ENCODE measurements around the gene GPC3.

Gene GPC3

DNA sequence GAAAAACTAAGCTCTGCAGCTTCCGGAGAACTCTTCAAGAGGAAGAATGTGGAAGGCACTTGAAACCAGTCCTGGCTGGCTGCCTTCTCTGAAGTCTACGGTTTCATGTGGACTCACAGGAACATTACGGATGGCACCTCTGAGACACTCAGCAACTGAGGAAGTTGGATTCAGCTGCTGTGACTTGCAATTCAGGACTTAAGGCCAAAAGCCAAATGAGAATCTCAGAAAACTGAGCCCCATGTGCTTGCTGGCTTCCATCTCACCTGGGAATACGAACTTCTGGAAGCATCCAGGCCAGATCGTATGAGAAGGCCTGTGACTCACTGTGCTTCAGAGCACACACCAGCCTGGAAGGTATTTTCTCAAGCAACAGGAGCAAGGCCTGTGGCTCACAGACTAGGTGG lies 462.3 kb downstream of the GPC3 start:
- DNase-seq (ENCODE audit: low read depth in 2 of 2), result no peak

DNA sequence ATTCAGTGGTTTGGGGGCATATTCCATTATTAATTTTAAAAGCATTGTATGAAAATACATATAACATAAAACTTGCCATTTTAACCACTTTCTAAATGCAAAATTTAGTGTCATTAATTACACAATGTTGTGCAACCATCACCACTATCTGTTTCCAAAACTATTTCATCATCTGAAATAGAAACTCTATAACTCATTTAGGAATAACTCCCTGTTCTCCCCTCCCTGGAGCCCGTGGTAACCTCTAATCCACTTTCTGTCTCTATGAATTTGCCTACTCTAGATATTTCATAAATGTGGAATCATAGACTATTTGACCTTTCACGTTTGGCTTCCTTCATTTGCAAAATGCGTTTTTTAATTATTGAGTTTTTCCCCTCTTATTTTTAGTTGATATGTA lies 468.7 kb downstream of the GPC3 start:
- DNase-seq (ENCODE audit: low read depth in 2 of 2), result no peak

DNA sequence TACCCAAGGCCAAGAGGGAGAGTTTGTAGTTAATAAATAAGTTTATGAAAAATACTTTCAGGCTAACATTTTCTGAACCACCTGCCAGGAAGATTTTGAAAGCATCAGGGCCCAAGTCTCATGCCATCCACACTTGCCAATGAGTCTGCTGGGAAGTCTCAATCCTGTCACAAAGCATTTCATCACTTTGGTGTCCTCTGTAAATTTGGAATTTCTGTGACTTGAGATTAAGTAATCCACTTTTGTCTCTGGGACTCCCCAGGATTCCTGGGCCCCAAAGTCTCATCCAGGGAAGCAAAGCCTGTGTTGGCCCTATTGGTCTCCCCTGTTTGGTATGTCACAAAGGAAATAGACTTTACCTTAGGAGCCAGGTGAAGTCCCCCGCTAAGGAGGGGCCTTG lies 470.9 kb downstream of the GPC3 start:
- no peak for DNase-seq (ENCODE audit: low read depth in 2 of 2)

DNA sequence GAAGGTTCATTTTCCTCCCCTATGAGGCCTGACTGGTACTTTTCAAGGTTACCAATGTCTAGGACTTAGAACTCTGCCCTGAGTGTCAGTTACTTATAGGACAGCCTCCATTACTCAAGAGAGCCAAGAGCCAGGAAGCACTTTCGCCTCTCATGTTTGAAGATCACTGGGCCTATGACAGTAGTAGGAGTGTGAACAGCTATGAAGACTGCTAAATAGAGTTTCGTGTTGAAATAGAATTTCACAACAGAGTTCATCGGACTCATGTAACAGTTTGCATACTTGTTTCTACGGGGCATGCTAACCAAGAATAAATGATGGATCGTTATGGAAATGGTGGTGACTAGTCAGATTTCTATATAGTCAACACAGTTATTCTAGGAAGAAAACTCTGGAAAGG lies 472.3 kb downstream of the GPC3 start:
- DNase-seq (ENCODE audit: low read depth in 2 of 2), result no peak

DNA sequence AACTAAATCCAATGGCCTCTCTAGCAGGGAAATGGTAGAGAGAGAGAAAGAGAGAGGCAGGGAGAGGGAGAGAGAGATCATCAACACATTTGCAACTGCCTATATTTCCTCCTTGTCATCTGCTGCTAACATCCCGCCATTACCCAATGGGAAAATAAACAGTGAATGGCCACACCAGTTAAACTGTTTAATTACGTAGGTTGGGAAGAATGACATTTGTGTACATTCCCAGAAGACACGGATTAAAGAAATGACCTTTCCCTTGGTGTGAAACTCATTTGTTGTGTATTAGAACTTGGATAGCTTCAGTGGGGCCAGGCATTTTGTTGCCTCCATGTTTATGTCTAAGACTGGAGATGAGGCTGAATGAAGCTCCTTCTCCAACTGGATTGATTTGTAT lies 474.4 kb downstream of the GPC3 start:
- DNase-seq (ENCODE audit: low read depth in 2 of 2), result no peak

DNA sequence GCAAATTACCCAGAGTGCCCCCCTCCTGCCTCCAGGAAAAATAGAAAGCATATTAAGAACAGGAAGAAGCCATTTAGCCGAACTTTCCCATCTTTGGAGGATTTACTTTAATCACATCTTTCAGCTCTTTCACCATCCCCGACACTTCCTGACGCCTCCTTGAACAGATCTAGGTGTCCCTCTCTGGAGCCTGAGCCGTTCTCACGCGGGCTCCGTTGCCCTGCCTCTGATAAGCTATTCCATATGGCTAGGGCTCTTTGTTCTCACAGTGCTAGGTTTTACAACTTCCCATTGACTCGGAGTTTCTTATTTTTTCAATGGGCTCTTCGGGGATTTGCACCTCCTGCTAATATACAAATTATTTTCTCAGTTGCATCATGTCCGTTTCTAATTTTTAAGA lies 488.0 kb downstream of the GPC3 start:
- DNase-seq (ENCODE audit: low read depth in 2 of 2), result no peak

DNA sequence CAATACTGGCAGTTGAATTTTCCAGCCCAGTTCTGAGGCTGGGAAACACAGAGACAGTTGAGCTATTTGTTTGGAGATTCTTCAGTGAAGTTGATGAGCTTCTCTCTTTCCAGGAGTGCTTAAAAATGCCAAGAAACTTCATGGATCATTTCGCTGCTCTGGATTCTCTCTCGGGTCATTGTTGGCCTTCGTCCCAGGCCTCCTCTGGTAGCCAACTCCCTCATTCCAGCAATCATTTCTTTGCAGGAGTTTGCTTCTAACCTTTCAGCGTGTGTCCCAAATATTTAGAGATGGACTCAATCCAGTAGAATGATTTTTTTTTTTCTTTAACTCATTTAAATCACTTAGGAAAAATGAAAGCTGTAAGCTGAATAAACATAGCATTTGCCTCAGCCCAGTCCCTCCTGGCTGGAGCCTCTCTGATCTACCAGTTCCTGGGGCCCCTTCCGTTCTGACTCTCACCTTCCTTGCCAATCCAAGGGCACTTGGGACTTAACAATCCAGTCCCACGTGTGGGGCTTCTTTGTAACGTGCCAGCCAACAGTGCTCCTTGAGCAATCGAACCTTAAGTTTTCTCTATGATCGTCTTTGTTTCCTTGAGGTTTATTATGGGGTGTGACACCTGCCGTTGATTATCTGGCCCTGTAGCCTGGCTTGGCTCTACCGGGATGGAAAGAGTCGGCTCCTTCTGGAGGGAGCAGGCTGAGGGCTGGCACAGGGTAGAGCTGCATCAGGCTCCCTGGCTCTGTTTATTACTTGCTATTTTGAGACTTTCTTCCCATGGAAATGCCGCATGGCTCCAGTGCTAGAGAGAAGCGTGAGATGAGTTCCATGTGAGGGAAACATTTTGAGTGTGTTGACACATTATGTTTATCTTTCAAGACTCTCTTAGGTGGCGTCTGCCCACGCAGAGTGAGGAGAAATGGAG lies 489.7 kb downstream of the GPC3 start:
- DNase-seq (ENCODE audit: low read depth in 2 of 2), result peak; percentile 53 to 60

DNA sequence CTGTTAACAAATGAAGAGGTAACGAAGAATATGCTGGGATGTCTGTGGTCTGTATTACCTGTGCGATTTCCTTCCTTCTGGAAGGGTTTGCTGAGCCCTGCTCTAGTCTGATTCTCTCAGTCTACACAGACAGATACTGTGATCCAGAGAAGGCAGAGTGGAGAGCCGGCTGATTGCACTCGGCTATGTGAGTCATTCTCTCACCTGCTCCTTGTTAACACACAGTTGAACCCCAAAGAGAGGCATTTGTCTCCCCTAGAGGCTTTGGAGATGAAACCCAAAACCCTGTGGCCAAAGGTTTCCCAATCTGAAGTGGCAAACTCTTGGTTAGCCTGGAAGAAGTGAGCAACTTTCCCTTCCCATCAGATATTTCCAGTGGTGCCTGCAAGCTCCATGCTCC lies 492.0 kb downstream of the GPC3 start:
- DNase-seq (ENCODE audit: low read depth in 2 of 2), result no peak

DNA sequence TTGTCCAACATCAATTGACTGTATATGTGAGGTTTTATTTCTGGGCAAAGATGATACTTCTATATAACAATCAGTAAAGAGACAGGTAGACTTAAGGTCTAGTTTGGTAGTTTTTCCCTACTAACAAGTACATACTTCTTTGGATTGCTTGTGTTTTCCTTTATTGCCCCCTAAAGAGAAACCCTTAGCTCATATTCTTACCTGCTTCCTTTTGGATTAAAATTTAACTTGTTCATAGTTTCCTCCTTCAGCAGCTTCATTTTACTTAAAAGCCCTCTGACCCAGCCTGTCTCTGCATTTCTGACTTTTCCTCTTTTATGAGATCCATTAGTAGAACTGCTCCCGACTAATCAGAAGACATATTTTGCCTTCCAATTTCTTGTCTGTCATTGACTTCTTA lies 494.4 kb downstream of the GPC3 start:
- no peak for DNase-seq (ENCODE audit: low read depth in 2 of 2)

Data from fibroblast of skin of left quadriceps (primary cell).